Immature natural killer cell (primary cell): ENCODE data around the gene ADK. TPM values are rescaled to one million over a fixed set of nuclear protein-coding genes. Genes with fewer than 3 reads are reported as not detected.
"Not testable (repeated sequence)": the region's sequence is repeated elsewhere in the genome, so short reads cannot be mapped to it uniquely, and the experiment has no call there.

ENCODE experiments used
- DNase-seq, 3 donors: peaks; one replicate each; pipeline ENCODE4 v3.0.0; 2022; ENCODE audit warnings: mixed read lengths in 1 of 3
- H3K27ac Mint-ChIP-seq, 6 donors: one replicate each; pipeline ENCODE4 v1.8.0; 2020; ENCODE audit warnings: mixed read lengths in 6 of 6, mild to moderate bottlenecking in 5 of 6, inconsistent platforms in 4 of 6, moderate library complexity in 3 of 6
- H3K27me3 Mint-ChIP-seq, 3 donors: one replicate each; pipeline ENCODE4 v1.8.0; 2020 to 2021; ENCODE audit warnings: low read depth in 3 of 3, mild to moderate bottlenecking in 3 of 3, mixed read lengths in 3 of 3, moderate library complexity in 3 of 3, inconsistent platforms in 1 of 3
- H3K36me3 Mint-ChIP-seq, 3 donors: one replicate each; pipeline ENCODE4 v1.8.0; 2020; ENCODE audit warnings: mixed read lengths in 3 of 3, inconsistent platforms in 2 of 3, mild to moderate bottlenecking in 2 of 3
- H3K4me1 Mint-ChIP-seq, 2 donors: one replicate each; pipeline ENCODE4 v1.8.0; 2020; ENCODE audit warnings: inconsistent platforms in 2 of 2, mild to moderate bottlenecking in 2 of 2, mixed read lengths in 2 of 2, moderate library complexity in 1 of 2
- H3K4me3 Mint-ChIP-seq, 5 donors: one replicate each; pipeline ENCODE4 v1.8.0; 2020; ENCODE audit warnings: mild to moderate bottlenecking in 5 of 5, mixed read lengths in 5 of 5, inconsistent platforms in 3 of 5, moderate library complexity in 3 of 5
- H3K9me3 Mint-ChIP-seq, 6 donors: one replicate each; pipeline ENCODE4 v1.8.0; 2020; ENCODE audit warnings: mild to moderate bottlenecking in 6 of 6, mixed read lengths in 6 of 6, inconsistent platforms in 4 of 6, moderate library complexity in 3 of 6
- polyA plus RNA-seq, 3 donors: library from polyadenylated mRNA; unstranded; fragments of 300-500 nt; fragmentation: Illumina TruSeq; gene quantifications; one replicate each; pipeline ENCODE4 v1.2.3, GENCODE V29; 2021

ADK gene
- polyA plus RNA-seq, 3 donors from 2014 or later = 26.9 to 36.7 (median 28.4) TPM

DNA sequence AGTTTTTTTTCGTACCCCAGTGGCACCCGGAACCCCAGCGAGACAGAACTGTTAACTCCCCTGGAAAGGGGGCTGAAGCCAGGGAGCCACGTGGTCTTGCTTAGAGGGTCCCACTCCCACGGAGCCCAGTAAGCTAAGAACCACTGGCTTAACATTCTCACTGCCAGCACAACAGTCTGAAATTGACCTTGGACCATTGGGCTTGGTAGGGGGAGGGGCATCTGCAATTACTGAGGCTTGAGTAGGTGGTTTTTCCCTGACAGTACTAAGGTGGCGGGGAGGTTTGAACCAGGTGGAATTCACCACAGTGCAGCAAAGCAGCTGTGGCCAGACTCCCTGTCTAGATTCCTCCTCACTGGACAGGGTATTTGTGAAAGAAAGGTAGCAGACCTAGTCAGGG is 196.5 kb downstream of the ADK start:
- H3K27ac Mint-ChIP-seq = no peak overlapping the region
- peaks cover 23 to 37% (median 32%) of the 10 kb centered on the region in 3 donors for H3K36me3 Mint-ChIP-seq
- no peak overlapping the region for H3K4me3 Mint-ChIP-seq
- DNase-seq = no peak
- no peaks in the 10 kb centered on the region for H3K4me1 Mint-ChIP-seq
- peaks cover 3 to 27% (median 21%) of the 10 kb centered on the region in 6 donors for H3K9me3 Mint-ChIP-seq
- H3K27me3 Mint-ChIP-seq = peaks cover 0 to 2% (median 0%) of the 10 kb centered on the region in 3 donors

GRCh38 chr10:74353021-74353420 is 202.0 kb downstream of the ADK start:
- not testable (repeated sequence) for H3K27ac Mint-ChIP-seq, H3K9me3 Mint-ChIP-seq, DNase-seq, H3K27me3 Mint-ChIP-seq, H3K4me3 Mint-ChIP-seq, H3K4me1 Mint-ChIP-seq
- peaks cover 0 to 10% (median 8%) of the 10 kb centered on the region in 3 donors for H3K36me3 Mint-ChIP-seq

DNA sequence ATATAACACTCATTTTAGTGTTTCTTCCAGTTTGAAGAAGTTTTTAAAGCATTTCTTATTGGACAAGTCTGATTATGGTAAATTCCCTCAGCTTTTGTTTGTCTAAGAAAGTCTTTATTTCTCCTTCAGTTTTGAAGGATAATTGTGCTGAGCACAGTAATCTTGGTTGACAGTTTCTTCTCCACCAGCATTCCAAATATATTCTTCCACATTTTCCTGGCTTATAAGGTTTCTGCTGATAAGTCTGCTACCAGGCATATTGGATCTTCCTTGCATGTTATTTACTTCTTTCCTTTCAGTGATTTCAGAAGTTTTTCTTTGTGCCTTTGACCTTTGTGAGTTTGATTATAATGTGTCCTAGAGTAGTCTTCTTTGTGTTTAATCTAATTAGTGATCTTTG is 210.7 kb downstream of the ADK start:
- Mint-ChIP-seq H3K36me3 (peaks cover 41 to 49% (median 43%) of the 10 kb centered on the region in 3 donors), H3K9me3 (peaks cover 5 to 27% (median 22%) of the 10 kb centered on the region in 6 donors), H3K27me3 (peaks cover 0 to 2% (median 2%) of the 10 kb centered on the region in 3 donors), H3K27ac (no peak overlapping the region), H3K4me3 (no peak overlapping the region), H3K4me1 (peaks cover 0 to 6% of the 10 kb centered on the region in 2 donors)
- no peak for DNase-seq

DNA sequence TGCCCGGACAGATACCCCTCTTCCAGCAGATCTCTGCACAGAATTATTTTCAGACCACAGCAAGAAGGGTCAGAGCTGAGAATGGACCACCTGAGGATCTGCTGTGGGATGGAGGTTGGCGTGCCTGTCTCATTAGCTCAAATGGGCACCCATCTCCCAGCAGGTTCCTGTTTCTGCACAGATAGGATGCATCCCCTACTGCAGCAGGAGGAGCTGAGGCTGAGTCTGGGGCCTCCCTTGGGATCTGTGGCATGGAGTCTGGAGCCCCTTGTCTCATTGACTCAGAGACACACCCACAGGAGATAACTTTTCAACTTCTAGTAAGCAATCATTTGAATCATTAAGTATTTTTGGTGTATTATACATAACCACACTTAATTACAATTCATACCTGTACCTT is 212.7 kb downstream of the ADK start:
- Mint-ChIP-seq H3K9me3 (peaks cover 5 to 27% (median 22%) of the 10 kb centered on the region in 6 donors), H3K4me1 (peaks cover 0 to 6% of the 10 kb centered on the region in 2 donors), H3K4me3 (no peak overlapping the region), H3K36me3 (peaks cover 40 to 49% (median 42%) of the 10 kb centered on the region in 3 donors), H3K27ac (no peak overlapping the region), H3K27me3 (peaks cover 0 to 2% (median 0%) of the 10 kb centered on the region in 3 donors)
- no peak for DNase-seq

DNA sequence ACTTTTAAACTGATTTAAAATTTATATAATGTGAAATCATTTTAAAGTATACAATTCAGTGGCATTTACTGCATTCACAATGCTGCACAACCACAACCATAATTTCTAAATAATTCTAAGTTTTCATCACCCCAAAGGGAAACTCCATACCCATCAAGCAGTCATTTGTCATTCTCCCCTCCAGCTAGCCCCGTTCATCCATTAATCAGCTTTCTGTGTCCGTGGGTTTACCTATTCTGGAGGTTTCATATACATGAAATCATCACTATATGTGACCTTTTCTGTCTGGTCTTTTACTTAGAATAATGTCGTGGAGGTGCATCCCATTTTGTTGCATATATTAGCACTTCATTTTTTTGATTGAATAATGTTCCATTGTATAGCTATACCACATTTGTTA is 214.1 kb downstream of the ADK start:
- Mint-ChIP-seq H3K27me3 (peaks cover 0 to 2% (median 0%) of the 10 kb centered on the region in 3 donors), H3K4me1 (peaks cover 0 to 6% of the 10 kb centered on the region in 2 donors), H3K9me3 (peaks cover 2 to 24% (median 21%) of the 10 kb centered on the region in 6 donors), H3K36me3 (peaks cover 38 to 44% (median 39%) of the 10 kb centered on the region in 3 donors), H3K4me3 (no peak overlapping the region), H3K27ac (no peak overlapping the region)
- no peak for DNase-seq

DNA sequence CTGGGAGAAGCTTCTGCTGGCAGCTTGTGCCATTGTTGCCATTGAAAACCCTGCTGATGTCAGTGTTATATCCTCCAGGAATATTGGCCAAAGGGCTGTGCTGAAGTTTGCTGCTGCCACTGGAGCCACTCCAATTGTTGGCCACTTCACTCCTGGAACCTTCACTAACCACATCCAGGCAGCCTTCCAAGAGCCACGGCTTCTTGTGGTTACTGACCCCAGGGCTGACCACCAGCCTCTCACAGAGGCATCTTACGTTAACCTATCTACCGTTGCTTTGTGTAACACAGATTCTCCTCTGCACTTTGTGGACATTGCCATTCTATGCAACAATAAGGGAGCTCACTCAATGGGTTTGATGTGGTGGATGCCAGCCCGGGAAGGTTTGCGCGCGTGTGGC is 220.7 kb downstream of the ADK start:
- H3K4me3 Mint-ChIP-seq = no peak overlapping the region
- no peak overlapping the region for H3K27ac Mint-ChIP-seq
- H3K4me1 Mint-ChIP-seq = no peaks in the 10 kb centered on the region
- peaks cover 7 to 13% (median 7%) of the 10 kb centered on the region in 3 donors for H3K36me3 Mint-ChIP-seq
- H3K9me3 Mint-ChIP-seq = no peaks in the 10 kb centered on the region
- H3K27me3 Mint-ChIP-seq = peaks cover 0 to 6% (median 0%) of the 10 kb centered on the region in 3 donors
- no peak for DNase-seq

- Mint-ChIP-seq H3K36me3 (peaks cover 7 to 13% (median 9%) of the 10 kb centered on the region in 3 donors), H3K27me3 (peaks cover 0 to 6% (median 0%) of the 10 kb centered on the region in 3 donors), H3K4me1 (no peaks in the 10 kb centered on the region), H3K4me3 (no peak overlapping the region), H3K27ac (no peak overlapping the region), H3K9me3 (no peaks in the 10 kb centered on the region)
- DNase-seq = no peak
Measured at GRCh38 chr10:74373059-74373458, 222.0 kb downstream of the ADK start.

DNA sequence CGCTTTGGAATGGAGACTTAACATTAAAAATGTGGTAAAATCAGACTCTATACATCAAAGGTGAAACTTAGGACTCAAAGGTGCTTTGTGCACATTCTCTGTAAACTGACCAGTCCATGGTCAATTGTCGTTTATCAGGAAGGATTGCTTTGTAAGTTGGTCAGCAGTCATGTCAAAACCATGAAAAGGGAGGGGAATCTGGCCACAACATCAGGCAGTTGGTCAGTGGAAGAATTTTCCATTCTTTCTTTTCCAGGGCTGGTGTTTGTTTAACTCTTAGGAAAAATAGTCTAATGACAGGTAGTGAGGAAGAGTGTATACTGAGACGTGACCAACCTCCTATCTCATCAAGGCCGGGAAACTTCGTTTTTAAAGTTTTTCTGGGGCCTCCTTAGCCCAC is 226.5 kb downstream of the ADK start:
- peaks cover 0 to 6% (median 0%) of the 10 kb centered on the region in 3 donors for H3K27me3 Mint-ChIP-seq
- no peak overlapping the region for H3K4me3 Mint-ChIP-seq
- no peaks in the 10 kb centered on the region for H3K4me1 Mint-ChIP-seq
- DNase-seq = no peak
- H3K36me3 Mint-ChIP-seq = peaks cover 0 to 4% (median 3%) of the 10 kb centered on the region in 3 donors
- H3K27ac Mint-ChIP-seq = no peak overlapping the region
- no peaks in the 10 kb centered on the region for H3K9me3 Mint-ChIP-seq

DNA sequence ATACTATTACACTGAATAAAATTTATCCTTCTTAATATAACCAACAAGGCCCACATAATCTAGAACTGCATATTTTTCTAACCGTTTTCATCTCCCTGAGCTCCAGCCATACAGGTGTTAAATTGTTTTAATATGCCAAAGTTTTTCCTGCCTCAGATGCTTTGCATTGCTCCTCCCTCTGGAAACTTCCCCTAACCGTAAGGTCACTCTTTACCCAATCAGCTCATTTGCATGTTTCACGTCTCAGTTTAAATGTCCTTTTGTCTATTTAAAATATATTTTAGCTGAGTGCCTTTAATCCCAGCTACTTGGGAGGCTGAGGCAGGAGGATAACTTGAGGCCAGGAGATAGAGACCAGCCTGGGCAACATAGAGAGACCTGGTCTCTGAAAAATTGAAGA is 228.5 kb downstream of the ADK start:
- Mint-ChIP-seq H3K4me3 (no peak overlapping the region), H3K27ac (no peak overlapping the region), H3K36me3 (peaks cover 0 to 4% (median 3%) of the 10 kb centered on the region in 3 donors), H3K9me3 (no peaks in the 10 kb centered on the region), H3K27me3 (peaks cover 0 to 3% (median 0%) of the 10 kb centered on the region in 3 donors), H3K4me1 (no peaks in the 10 kb centered on the region)
- DNase-seq = no peak

DNA sequence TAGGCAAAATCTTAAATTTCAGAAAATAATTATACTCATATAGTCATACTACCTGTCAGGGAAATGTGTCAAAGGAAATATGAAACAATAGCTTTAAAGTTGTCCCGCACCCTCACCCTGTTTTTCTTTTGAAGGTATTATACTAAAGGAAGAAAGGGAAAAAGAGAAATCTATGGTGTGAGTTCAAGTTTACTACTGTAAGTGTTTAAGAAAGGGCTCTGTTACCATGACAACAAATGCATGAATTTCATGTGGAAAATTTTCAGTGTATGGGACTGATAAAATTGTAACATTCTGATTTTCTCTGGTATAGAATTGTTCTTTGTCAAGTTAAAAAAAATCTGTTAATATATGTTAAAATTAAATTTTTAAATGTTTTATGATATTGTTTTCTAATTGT is 229.8 kb downstream of the ADK start:
- no peak overlapping the region for H3K27ac Mint-ChIP-seq
- H3K27me3 Mint-ChIP-seq = no peaks in the 10 kb centered on the region
- peaks cover 0 to 4% (median 3%) of the 10 kb centered on the region in 3 donors for H3K36me3 Mint-ChIP-seq
- H3K4me1 Mint-ChIP-seq = no peaks in the 10 kb centered on the region
- no peak overlapping the region for H3K4me3 Mint-ChIP-seq
- no peaks in the 10 kb centered on the region for H3K9me3 Mint-ChIP-seq
- no peak for DNase-seq

GRCh38 chr10:74381291-74381853 is 230.4 kb downstream of the ADK start:
- Mint-ChIP-seq H3K4me3 (no peak overlapping the region), H3K9me3 (no peaks in the 10 kb centered on the region), H3K4me1 (no peaks in the 10 kb centered on the region), H3K27me3 (no peaks in the 10 kb centered on the region), H3K36me3 (peaks cover 0 to 4% (median 3%) of the 10 kb centered on the region in 3 donors), H3K27ac (no peak overlapping the region)
- no peak for DNase-seq

DNA sequence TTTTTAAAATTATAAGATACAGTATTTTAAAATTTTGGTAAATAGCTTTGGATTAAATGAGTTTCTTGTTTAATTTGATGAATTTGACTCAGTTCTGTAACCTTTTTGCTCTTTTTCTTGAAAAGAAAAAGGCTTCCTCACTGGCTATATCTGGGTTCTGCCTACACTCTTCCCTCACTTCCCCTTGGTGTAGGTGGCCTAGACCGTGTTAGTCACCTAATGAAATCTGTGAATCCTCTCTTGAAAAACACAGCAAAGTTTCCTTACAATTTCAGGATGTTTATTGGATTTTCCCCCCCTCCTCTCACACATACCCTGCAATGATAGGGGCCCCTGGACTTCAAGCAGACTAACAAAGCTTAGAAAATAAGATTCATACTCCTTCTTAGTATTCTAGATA is 231.6 kb downstream of the ADK start:
- Mint-ChIP-seq H3K9me3 (no peaks in the 10 kb centered on the region), H3K27me3 (no peaks in the 10 kb centered on the region), H3K36me3 (peaks cover 0 to 4% (median 0%) of the 10 kb centered on the region in 3 donors), H3K27ac (no peak overlapping the region), H3K4me1 (no peaks in the 10 kb centered on the region), H3K4me3 (no peak overlapping the region)
- DNase-seq = no peak

GRCh38 chr10:74383642-74384041 is 232.6 kb downstream of the ADK start:
- no peaks in the 10 kb centered on the region for H3K4me1 Mint-ChIP-seq
- no peaks in the 10 kb centered on the region for H3K9me3 Mint-ChIP-seq
- H3K4me3 Mint-ChIP-seq = no peak overlapping the region
- no peak for DNase-seq
- H3K27me3 Mint-ChIP-seq = no peaks in the 10 kb centered on the region
- no peak overlapping the region for H3K27ac Mint-ChIP-seq
- peaks cover 0 to under 1% (median 0%) of the 10 kb centered on the region in 3 donors for H3K36me3 Mint-ChIP-seq

DNA sequence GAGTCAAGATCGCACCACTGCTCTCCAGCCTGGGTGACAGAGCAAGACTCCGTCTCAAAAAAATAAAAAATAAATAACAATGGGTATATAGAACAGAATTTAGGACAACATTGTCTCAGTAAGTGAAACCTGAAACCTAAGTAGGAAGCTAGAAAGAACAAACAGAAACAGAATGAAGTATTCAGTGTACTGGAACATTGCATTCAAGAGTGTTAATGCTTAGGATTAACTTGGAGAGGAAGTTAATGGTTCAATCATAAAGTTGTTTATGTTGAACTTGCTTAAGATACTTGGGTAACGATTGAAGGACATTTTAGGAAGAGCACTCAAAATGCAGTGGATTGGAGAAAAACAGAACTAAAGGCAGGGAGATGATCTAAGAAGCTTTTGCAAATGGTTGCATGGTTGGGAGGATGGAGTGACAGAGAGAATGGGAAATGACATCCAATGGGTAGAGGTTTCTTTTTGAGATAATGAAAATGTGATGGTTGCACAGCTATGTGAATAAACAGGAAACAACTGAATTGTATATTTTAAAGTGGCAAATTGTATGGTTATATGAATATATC is 233.7 kb downstream of the ADK start:
- Mint-ChIP-seq H3K27ac (no peak overlapping the region), H3K9me3 (no peaks in the 10 kb centered on the region), H3K4me3 (no peak overlapping the region), H3K27me3 (no peaks in the 10 kb centered on the region), H3K36me3 (no peaks in the 10 kb centered on the region), H3K4me1 (no peaks in the 10 kb centered on the region)
- DNase-seq = no peak

- Mint-ChIP-seq H3K36me3 (no peaks in the 10 kb centered on the region), H3K9me3 (no peaks in the 10 kb centered on the region), H3K27me3 (no peaks in the 10 kb centered on the region), H3K4me1 (no peaks in the 10 kb centered on the region), H3K27ac (no peak overlapping the region), H3K4me3 (no peak overlapping the region)
- no peak for DNase-seq
Measured at GRCh38 chr10:74388801-74389200, 237.8 kb downstream of the ADK start.
